Effector CD4-positive, alpha-beta T cell (primary cell): ENCODE results near the gene SORT1.
A peak's percentile ranks its signal among the peaks of the same experiment; 100 is the strongest.
"Not testable (repeated sequence)": the region's sequence is repeated elsewhere in the genome, so short reads cannot be mapped to it uniquely, and the experiment has no call there.

Source experiments
- DNase-seq: peaks from one replicate; pipeline ENCODE4 v3.0.0-alpha.2; 2020

SORT1 gene

DNA sequence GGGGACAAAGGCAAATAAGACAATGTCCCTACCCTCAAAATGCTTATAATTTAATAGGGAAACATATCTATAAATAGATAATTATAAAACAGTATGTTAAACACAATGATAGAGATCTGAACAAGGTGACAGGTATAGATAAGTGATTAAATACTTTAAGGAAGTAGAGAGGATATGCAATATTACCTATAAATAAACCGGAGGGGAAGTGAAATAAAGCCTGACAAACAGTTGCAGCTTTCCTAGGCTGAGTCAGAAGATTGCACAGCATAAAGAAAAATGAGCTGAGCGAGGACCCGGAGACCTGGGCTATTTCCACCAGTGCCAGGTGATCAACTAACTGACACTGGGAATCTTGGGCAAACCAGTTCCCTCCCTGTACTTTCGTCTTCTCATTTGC lies 103.2 kb downstream of the SORT1 start:
- no peak for DNase-seq

DNA sequence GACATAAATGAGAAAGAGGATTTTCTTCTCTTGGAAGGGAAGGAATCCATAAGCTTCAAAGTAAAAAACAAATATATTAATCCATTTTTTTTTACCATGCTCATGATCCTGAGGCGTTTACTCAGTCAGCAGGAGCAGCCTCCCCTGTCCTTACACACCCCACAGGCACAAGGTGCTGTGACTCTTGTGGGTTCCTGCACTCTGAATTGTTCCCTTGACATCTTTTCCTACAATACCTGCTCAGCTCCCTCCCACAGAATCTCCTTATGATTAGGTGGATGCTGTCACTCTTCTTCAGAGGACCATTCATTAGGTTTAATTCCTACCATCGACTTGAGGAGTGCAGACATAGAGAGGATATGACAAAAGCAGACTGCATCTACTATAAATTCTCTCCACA lies 104.7 kb downstream of the SORT1 start:
- no peak for DNase-seq

DNA sequence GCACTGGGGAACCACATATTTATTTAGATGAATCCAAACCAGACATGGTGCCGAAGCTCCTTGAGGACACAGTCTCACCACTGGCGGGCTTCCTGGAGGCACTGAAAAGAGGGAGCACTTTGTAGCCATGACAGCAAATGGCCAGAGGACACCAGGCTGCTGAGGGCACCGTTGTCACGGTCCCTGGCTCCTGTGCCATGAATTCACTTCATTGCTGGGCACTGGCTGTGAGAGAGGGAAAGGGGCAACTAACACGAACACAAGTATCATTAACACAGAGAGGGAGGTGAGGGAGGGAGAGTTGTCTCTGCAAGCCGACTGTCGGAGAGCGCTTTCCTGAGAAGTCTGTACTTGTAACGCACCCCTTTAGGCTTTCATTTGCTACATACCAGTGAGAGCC lies 105.4 kb downstream of the SORT1 start:
- DNase-seq: no peak

DNA sequence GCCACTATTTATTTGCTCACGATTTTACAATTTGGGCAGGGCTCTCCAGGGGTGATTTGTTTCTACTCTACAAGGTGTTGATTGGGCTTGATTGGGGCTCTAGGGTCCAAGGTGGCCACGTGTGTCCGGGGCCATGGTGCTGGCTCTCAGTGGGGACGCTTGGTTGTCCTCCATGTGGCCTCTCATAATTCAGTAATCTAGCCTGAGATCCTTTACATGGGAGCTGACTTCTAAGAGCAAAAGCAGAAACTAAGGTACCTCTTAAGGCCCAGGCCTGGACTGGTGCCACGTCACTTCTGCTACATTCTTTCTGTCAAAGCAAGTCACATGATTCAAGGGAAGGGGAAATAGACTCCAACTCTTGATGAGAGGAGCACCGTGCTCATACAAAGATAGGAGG lies 106.7 kb downstream of the SORT1 start:
- DNase-seq: no peak

DNA sequence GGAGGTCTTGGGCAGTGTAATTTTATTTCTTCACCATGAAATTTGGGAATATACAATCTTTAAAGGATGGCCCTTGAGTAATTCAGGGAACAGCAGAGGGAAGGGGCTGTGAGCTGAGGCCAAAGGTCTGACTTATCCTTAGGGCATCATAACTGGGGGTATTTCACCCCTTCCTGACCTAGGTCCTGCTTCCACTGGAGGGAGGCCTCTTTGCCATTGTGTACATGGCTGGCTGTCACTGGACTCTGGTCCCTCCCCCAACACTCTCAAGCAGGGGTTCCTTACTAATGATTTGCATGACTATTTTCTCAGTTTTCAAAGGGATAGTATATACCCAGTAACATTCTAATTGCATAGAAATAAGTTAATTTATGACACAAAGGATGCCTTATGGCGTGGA lies 107.6 kb downstream of the SORT1 start:
- DNase-seq: no peak

DNA sequence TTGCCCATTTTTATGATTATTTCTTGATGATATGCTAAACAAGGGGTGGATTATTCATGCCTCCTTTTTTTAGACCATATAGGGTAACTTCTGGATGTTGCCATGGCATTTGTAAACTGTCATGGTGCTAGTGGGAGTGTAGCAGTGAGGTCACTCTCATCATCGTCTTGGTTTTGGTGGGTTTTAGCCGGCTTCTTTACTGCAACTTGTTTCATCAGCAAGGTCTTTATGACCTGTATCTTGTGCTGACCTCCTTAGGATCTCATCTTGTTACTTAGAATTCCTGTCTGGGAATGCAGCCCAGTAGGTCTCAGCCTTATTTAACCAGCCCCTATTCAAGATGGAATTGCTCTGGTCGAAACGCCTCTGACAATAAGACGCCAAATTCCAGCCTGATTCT lies 111.0 kb downstream of the SORT1 start:
- DNase-seq: not testable (repeated sequence)

DNA sequence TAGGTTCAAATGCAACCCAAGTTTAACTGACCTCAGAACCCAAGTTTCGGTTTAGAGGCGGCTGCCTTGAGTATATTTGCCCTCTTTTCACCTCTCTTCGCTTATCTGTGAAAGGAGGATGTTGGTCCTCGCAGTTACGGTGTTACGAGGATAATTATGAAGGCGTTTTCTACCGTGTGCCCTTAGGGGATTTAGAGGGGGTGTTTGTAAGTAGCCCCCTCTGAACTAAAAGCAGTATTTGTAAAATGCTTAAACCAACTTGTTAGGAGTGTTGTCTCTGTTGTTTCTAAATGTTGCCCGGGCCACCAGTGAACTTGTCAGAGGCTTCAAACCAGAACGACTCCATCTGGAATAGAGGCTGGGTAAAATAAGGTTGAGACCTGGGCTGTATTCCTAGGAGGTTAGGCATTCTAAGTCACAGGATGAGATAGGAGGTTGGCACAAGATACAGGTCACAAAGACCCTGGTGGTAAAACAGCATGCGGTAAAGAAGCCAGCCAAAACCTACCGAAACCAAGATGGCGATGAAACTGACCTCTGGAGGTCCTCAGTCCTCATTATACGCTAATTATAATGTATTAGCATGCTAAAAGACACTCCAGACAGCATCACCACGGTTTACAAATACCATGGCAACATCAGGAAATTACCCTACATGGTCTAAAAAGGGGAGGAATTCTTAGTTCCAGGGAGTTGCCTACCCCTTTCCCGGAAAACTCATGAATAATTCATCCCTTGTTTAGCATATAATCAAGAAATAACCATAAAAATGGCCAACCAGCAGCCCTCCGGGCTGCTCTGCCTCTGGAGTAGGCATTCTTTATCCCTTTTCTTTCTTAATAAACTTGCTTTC lies 113.7 kb downstream of the SORT1 start:
- DNase-seq: no peak

DNA sequence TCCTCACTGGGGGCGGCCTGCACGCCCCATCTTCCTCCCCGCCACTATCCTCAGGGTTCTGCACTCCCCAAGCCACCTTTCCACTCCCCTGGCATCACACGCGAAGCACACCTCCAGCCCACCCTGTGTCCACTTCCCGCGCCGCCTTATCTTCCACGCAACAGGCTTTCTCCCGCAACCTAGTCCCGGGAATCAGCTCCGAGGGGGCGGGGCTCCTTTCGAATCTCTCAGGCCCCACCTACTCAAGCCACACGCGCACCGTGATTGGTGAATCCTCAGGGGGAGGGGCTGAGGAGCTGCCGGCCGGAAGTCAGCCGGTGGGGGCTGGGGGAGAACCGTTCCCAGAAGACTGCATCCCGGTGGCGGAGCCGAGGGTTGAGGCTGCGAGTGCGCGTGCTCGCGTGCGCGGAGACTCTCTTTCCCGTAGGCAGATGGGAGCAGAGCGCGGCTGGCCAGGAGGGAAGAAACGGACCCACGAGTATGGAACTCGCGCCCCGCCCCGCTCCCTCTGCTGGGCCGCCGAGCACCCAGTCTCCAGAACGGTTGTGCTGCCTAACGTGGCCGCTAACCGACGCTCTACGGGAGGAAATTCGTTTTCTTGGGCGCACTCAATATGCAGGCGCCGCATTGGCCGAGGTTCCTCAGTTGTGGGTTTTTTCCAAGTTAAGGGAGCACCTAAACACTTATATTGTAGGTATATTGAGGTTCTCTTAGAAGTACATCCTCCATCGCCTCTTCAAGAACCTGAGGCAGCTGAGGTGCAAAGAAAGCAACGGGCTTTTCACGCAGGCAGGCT lies 114.6 kb downstream of the SORT1 start, which contains the start of gene PSRC1:
Gene PSRC1 (minus strand): TSS at position 194 of the 796 bp plus-strand sequence.
- DNase-seq: peak; percentile 84

DNA sequence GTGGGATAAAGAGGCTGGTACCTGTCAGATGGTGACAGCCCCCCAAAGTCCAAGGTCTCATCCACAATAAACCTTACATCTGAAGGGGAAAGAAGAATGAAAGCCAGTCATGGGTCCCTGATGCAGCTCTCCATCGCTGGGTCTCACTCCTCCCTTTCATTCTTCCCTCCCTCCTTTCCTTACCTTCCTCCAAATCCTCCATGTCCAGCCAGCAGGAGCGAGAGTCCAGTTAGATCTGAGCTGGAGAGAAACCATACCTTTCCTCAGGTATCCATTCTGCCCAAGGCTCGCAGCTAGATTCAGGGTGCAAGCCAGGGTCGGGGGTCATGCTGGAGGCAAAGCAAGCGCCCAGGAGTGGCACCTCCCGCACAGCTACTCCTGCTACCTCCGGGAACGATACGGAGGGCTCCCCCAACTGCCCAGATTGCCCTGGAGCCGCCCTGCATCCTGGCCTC lies 115.2 kb downstream of the SORT1 start:
- DNase-seq: no peak

DNA sequence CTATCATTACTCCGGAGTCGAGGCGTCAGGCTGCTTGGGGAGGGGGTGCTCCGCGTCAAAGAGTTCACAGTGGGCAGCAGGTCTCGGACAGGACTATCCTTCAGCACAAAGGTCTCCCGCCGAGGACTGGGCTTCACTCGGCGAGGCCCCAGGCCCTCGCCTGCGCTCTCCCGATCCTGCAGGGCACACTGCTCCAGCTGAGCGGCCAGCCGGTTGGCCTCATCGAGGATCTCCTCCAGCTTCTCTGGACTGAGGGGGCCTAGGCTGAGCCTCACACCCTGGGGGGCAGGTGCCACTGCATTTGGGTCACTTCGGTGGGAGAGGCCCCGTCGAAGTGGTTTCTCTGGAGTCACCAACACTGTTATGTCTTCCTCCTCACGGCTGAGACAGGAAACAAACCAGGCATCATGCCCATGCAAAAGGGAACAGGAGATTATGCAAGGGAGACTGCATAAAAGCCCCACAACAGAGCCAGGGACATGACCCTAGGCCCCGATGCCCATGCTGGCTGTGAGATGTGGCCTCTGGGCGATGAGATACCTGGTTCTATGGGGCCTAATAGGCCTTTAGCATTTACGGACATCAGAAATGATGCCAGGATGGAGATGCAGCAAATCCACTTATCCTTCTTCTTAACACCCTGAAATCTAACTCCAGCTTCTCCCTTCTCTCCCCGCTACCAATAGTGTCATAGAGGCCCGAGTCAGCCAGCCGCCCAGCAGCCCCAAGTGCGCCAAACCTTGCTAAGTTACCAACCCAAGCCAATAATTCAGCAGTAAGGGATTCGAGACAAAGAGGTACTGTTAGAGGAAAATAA lies 115.8 kb downstream of the SORT1 start:
- no peak for DNase-seq

DNA sequence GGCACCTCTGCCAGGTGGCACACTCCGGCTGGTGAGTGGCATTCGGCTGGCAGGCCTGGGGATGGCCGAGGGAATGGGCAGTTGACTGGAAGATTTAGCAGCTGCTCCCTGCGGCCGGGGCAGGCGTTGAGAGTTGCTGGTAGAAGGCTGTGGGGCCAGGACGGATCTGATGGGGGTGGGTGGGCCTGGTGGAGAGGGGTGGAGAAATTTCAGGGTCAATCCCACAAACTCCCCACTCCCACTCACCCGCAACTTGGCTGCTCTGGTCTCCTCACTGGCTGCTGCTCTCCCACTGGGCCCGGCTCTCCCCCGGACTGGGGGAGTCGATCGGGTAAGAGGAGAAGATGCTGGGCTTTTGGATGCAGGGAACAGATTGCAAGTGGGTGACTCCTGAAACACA lies 116.9 kb downstream of the SORT1 start:
- DNase-seq: no peak

DNA sequence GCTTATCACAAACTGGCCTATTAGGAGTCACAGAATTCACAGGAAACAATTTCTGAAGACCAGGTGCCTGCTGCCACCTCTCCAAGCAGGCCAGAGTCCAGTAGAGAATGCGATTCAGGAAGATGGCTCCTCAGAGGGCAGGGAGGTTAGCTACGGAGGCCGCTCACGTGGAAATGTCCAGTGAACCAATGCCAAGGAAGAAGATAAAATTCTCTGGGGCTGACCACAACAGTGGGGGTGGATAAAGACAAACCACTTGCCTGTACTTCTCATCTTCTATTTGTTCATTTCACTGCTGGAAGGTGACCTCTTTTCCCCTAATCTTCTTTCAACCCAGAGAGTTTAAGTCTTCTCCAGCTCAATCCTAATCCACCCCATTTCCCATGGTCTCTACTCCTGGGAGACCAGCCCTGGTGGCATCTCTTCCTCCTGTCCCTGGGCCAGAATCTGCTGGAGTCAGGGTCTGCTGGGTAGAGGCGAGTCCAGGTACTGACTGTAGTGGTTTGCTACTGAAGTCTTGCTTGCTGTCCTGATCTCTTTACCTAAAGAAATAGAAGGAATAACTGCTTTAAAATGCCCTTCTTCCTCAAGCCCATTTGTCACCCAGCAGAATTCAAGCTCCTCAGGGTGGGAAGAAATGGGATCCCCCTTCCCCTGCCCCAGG lies 118.0 kb downstream of the SORT1 start:
- DNase-seq: no peak

DNA sequence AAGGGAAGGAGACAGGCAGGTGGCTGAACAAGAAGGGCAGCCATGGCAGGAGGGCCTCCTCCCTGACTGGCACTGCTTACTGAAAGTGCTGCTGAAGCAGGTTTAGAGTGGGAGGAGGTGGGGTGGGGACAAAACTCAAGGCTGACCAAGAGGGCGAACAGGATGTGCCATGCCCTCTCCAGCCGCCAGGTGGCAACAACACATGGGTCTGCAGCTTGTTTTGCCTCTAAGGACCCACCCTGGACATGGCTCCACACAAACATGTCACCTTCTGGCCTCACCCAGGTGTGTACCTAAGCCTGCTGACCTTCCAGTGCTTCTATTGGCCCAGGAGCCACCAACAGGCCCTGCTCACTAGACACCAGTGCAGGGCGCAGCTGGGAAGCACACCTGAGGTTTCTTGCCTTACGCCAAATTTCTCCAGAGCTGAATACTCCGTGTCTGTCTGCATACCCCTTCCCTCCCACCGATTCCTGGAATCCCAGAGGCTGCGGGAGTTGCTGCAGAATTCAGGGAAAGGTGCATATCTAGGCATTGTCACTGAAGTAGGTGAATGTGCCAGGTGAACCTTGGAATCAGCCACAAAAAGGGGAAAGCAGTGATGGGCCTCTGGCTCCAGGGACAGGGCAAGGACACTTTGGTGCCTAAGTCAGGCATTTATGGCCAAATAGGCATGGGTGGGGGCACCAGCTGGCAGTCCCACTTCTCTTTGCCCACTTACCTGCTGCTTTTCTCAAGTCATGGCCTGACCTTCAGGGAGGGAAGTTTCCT lies 120.1 kb downstream of the SORT1 start:
- DNase-seq: peak; percentile 46

DNA sequence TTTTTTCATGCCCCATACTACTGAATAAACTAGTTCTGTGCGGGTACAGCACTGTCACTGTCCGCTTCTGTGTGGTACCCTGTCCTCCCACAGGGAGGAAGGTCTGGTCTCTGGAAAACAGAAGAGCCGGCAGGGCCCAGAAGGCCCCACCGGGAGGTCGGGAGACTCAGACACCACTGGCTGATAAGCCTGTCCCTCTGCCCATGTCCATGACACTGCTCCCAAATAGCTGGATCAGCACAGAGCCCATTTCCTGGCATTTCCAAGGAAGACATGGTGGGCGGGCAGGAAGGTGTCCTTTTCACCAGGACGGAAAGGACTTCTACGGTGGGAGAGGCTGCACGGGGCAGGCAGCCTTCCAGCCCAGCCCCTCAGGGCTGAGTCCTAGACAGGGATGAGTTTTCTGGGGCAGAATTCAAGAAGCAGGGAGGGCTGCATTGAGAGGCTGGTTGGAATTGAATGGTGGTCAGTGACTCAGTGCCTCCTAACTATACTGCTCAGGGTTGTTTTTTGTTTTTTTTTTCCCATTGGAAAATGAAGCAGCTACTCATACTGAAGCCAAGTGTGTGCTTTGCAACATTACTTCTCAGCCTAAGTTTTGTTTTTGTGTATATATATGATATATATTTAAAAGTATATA lies 121.9 kb downstream of the SORT1 start:
- DNase-seq: no peak

DNA sequence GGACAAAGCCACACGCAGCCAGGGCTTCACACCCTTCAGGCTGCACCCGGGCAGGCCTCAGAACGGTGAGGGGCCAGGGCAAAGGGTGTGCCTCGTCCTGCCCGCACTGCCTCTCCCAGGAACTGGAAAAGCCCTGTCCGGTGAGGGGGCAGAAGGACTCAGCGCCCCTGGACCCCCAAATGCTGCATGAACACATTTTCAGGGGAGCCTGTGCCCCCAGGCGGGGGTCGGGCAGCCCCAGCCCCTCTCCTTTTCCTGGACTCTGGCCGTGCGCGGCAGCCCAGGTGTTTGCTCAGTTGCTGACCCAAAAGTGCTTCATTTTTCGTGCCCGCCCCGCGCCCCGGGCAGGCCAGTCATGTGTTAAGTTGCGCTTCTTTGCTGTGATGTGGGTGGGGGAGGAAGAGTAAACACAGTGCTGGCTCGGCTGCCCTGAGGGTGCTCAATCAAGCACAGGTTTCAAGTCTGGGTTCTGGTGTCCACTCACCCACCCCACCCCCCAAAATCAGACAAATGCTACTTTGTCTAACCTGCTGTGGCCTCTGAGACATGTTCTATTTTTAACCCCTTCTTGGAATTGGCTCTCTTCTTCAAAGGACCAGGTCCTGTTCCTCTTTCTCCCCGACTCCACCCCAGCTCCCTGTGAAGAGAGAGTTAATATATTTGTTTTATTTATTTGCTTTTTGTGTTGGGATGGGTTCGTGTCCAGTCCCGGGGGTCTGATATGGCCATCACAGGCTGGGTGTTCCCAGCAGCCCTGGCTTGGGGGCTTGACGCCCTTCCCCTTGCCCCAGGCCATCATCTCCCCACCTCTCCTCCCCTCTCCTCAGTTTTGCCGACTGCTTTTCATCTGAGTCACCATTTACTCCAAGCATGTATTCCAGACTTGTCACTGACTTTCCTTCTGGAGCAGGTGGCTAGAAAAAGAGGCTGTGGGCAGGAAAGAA lies 122.9 kb downstream of the SORT1 start:
- no peak for DNase-seq

DNA sequence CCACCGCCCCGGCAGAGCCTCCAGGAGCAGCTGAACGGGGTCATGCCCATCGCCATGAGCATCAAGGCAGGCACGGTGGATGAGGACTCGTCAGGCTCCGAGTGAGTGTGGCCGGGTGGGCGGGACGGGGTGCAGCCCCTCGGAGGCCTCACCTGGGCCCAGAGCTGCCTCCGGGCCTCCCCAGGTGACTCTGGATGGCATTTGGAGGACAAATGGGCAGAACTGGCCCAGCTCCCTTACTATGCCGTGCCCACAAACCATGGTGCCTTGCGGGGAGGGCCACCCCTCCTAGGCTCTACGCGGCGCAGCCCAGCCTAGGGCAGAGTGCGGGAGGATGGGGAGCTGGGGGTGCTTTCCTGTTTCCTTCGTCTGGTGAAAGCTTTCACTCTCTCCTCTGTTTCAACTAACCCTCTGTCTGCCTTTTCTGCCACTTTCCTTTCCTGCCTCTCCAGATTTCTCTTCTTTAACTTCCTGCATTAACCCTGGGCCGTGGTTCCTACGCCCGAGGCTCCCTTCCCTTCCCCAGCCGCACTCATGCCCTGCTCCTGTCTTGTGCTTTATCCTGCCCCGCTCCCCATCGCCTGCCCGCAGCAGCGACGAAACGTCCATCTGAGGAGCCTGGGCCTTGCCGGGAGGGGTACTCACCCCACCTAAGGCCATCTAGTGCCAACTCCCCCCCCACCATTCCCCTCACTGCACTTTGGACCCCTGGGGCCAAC lies 124.0 kb downstream of the SORT1 start:
- DNase-seq: no peak

DNA sequence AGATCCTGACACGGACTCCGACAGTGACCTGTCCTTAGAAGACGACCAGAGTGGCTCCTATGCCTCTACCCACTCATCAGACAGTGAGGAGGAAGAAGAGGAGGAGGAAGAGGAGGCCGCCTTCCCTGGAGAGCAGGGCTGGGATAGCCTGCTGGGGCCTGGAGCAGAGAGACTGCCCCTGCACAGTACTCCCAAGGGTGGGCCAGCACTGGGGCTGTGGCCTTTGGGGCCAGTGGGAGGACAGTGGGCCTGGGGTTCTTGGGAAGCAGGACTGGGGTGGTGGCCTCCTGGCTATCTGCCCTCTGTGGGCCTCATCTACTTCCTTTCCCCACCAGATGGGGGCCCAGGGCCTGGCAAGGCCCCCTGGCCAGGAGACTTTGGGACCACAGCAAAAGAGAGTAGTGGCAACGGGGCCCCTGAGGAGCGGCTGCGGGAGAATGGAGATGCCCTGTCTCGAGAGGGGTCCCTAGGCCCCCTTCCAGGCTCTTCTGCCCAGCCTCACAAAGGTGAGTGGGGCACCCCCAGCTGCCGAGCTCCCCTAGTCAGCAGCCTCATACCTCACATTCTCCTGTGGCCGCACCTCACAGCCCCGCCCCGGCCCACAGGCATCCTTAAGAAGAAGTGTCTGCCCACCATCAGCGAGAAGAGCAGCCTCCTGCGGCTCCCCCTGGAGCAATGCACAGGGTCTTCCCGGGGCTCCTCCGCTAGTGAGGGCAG lies 124.7 kb downstream of the SORT1 start:
- no peak for DNase-seq

DNA sequence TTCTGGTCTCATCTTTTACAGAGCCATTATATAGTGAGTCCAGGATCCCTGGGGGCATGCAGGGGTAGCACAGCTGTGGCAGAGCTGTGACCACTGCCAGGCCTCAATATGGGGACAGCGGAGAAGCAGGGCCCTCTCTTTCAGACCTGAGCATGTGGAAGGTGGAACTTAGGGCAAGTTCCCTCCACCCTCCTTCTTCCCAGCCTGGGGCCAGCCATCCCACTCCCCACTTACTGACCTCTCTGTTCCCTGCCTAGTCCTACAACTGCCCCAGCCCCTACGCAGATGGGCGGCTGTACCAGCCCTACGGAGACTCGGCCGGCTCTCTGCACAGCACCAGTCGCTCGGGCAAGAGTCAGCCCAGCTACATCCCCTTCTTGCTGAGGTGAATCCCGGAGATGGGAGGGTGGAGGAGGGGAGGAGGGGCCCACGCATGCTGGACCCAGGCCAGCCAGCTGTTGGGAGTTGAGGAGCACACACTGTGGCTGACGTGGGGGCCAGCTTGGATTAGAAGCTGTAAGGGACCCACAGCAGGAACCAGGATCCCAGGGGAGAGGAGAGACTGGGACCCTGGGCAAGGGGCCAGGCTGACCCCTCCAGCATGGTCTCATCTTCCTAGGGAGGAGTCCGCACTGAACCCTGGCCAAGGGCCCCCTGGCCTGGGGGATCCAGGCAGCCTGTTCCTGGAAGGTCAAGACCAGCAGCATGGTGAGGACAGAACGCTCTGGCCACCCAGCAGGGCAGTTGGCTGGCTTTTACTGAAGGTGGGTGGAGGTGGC lies 125.5 kb downstream of the SORT1 start:
- DNase-seq: no peak
